HEK293 (cell line): ENCODE results near the gene NRG2.
A peak's percentile ranks its signal among the peaks of the same experiment; 100 is the strongest.

Experiments
- CTCF ChIA-PET: fragments of 350-600 bp; formaldehyde crosslinking; extraction: SDS; loops from one replicate; lab custom pipeline; 2021; ENCODE audit warnings: antibody characterized with exemption; lab: Yijun Ruan, JAX
- POLR2A ChIA-PET: fragments of 300-600 bp; formaldehyde crosslinking; extraction: SDS; loops from one replicate; lab custom pipeline; 2020; ENCODE audit warnings: antibody characterized with exemption, inconsistent platforms; lab: Yijun Ruan, JAX
- H3K27ac ChIP-seq: fragments of 200-500 bp; sonication (Bioruptor generic); 2 replicates; pipeline ENCODE4 v1.5.1; 2014; ENCODE audit warnings: low read depth, low read length, control low read depth, inconsistent platforms; ENCODE audit errors: extremely low read depth
- H3K36me3 ChIP-seq, 2 experiments: fragments of 200-500 bp in 1 of 2; sonication (Bioruptor generic) in 1 of 2; 1 replicate in 1 of 2; 2 replicates in 1 of 2; pipeline ENCODE4 v1.5.1; 2014 to 2017; ENCODE audit warnings: inconsistent platforms in 2 of 2, low read length in 2 of 2; ENCODE audit not compliant: control insufficient read depth in 2 of 2, insufficient read depth in 1 of 2
- H3K4me1 ChIP-seq: fragments of 200-500 bp; sonication (Bioruptor generic); 2 replicates; pipeline ENCODE4 v1.5.1; 2014; ENCODE audit warnings: mild to moderate bottlenecking, low read length, inconsistent platforms; ENCODE audit not compliant: control insufficient read depth, insufficient read depth
- H3K4me3 ChIP-seq: 2 replicates; pipeline ENCODE4 v1.5.1; 2011; ENCODE audit warnings: low read depth, mild to moderate bottlenecking, control low read depth, low read length, moderate library complexity
- H3K9me3 ChIP-seq: fragments of 200-500 bp; sonication (Bioruptor generic); 2 replicates; pipeline ENCODE4 v1.5.1; 2014; ENCODE audit warnings: low read depth, low read length, inconsistent platforms; ENCODE audit not compliant: control insufficient read depth, insufficient read depth
- FEZF1 ChIP-seq: fragments of 450-650 bp; formaldehyde crosslinking; IDR thresholded peaks from 2 replicates; pipeline ENCODE4 v1.5.1; 2016; ENCODE audit warnings: missing biosample characterization, missing genetic modification characterization
- GLIS1 ChIP-seq: fragments of 450-650 bp; formaldehyde crosslinking; IDR thresholded peaks from 2 replicates; pipeline ENCODE4 v1.5.1; 2016; ENCODE audit warnings: missing biosample characterization, missing genetic modification characterization
- HIC1 ChIP-seq: fragments of 450-650 bp; formaldehyde crosslinking; IDR thresholded peaks from 2 replicates; pipeline ENCODE4 v1.5.1; 2016; ENCODE audit warnings: missing biosample characterization, missing genetic modification characterization
- HOXD13 ChIP-seq: sonication (generic); formaldehyde crosslinking; IDR thresholded peaks from 2 replicates; pipeline ENCODE4 v1.8.0; 2022; ENCODE audit warnings: missing genetic modification reagents, borderline replicate concordance
- MZF1 ChIP-seq: fragments of 450-650 bp; formaldehyde crosslinking; IDR thresholded peaks from 2 replicates; pipeline ENCODE4 v1.5.1; 2017; ENCODE audit warnings: missing biosample characterization, missing genetic modification characterization, borderline replicate concordance
- OSR2 ChIP-seq: fragments of 450-650 bp; formaldehyde crosslinking; IDR thresholded peaks from 2 replicates; pipeline ENCODE4 v1.5.1; 2016; ENCODE audit warnings: missing biosample characterization, missing genetic modification characterization
- PRDM1 ChIP-seq: fragments of 450-650 bp; formaldehyde crosslinking; IDR thresholded peaks from 2 replicates; pipeline ENCODE4; 2016; ENCODE audit warnings: missing biosample characterization, missing genetic modification characterization
- SETDB1 ChIP-seq: IDR thresholded peaks from one replicate; pipeline ENCODE4 v1.6.1; 2017; ENCODE audit warnings: mild to moderate bottlenecking, low read length, moderate library complexity, mixed read lengths; ENCODE audit not compliant: insufficient read length
- SP3 ChIP-seq: fragments of 450-650 bp; formaldehyde crosslinking; IDR thresholded peaks from 2 replicates; pipeline ENCODE4 v1.5.1; 2016; ENCODE audit warnings: missing biosample characterization, missing genetic modification characterization
- ZBTB20 ChIP-seq: fragments of 450-650 bp; formaldehyde crosslinking; IDR thresholded peaks from 2 replicates; pipeline ENCODE4 v1.5.1; 2016; ENCODE audit warnings: missing biosample characterization, missing genetic modification characterization
- ZBTB8A ChIP-seq: fragments of 450-650 bp; formaldehyde crosslinking; IDR thresholded peaks from 2 replicates; pipeline ENCODE4 v1.5.1; 2016; ENCODE audit warnings: missing biosample characterization, missing genetic modification characterization
- ZFP69B ChIP-seq: fragments of 450-650 bp; formaldehyde crosslinking; IDR thresholded peaks from 2 replicates; pipeline ENCODE4 v1.5.1; 2016; ENCODE audit warnings: missing biosample characterization, missing genetic modification characterization
- ZNF138 ChIP-seq: fragments of 450-650 bp; formaldehyde crosslinking; IDR thresholded peaks from 2 replicates; pipeline ENCODE4 v1.5.1; 2016; ENCODE audit warnings: missing biosample characterization, missing genetic modification characterization, borderline replicate concordance
- ZNF146 ChIP-seq: fragments of 450-650 bp; formaldehyde crosslinking; IDR thresholded peaks from 2 replicates; pipeline ENCODE4 v1.5.1; 2016; ENCODE audit warnings: missing biosample characterization, missing genetic modification characterization
- ZNF16 ChIP-seq: fragments of 450-650 bp; formaldehyde crosslinking; IDR thresholded peaks from 2 replicates; pipeline ENCODE4 v1.5.1; 2016; ENCODE audit warnings: low read depth, missing biosample characterization, missing genetic modification characterization
- ZNF175 ChIP-seq: fragments of 450-650 bp; formaldehyde crosslinking; IDR thresholded peaks from 2 replicates; pipeline ENCODE4 v1.5.1; 2016; ENCODE audit warnings: missing biosample characterization, missing genetic modification characterization
- ZNF221 ChIP-seq: fragments of 450-650 bp; formaldehyde crosslinking; IDR thresholded peaks from 2 replicates; pipeline ENCODE4 v1.5.1; 2017; ENCODE audit warnings: missing biosample characterization, missing genetic modification characterization, borderline replicate concordance
- ZNF514 ChIP-seq: fragments of 450-650 bp; formaldehyde crosslinking; IDR thresholded peaks from 2 replicates; pipeline ENCODE4 v1.5.1; 2016; ENCODE audit warnings: missing biosample characterization, missing genetic modification characterization
- ZNF560 ChIP-seq: fragments of 450-650 bp; formaldehyde crosslinking; IDR thresholded peaks from 2 replicates; pipeline ENCODE4 v1.5.1; 2017; ENCODE audit warnings: missing biosample characterization, missing genetic modification characterization, borderline replicate concordance
- ZNF610 ChIP-seq: fragments of 450-650 bp; formaldehyde crosslinking; IDR thresholded peaks from 2 replicates; pipeline ENCODE4 v1.5.1; 2016; ENCODE audit warnings: missing biosample characterization, missing genetic modification characterization, borderline replicate concordance
- ZNF624 ChIP-seq: fragments of 450-650 bp; formaldehyde crosslinking; IDR thresholded peaks from 2 replicates; pipeline ENCODE4 v1.5.1; 2017; ENCODE audit warnings: missing biosample characterization, missing genetic modification characterization
- ZNF664 ChIP-seq: fragments of 450-650 bp; formaldehyde crosslinking; IDR thresholded peaks from 2 replicates; pipeline ENCODE4 v1.5.1; 2016; ENCODE audit warnings: missing biosample characterization, missing genetic modification characterization
- ZNF692 ChIP-seq: fragments of 450-650 bp; formaldehyde crosslinking; IDR thresholded peaks from 2 replicates; pipeline ENCODE4 v1.5.1; 2016; ENCODE audit warnings: missing biosample characterization, missing genetic modification characterization
- ZNF707 ChIP-seq: fragments of 450-650 bp; formaldehyde crosslinking; IDR thresholded peaks from 2 replicates; pipeline ENCODE4 v1.5.1; 2016; ENCODE audit warnings: missing biosample characterization, missing genetic modification characterization
- ZSCAN5A ChIP-seq: fragments of 450-650 bp; formaldehyde crosslinking; IDR thresholded peaks from 2 replicates; pipeline ENCODE4 v1.5.1; 2016; ENCODE audit warnings: missing biosample characterization, missing genetic modification characterization
- TF ChIP-seq, protein P1 (sequence below): fragments of 450-650 bp; formaldehyde crosslinking; IDR thresholded peaks from 2 replicates; pipeline ENCODE4 v1.5.1; 2017; ENCODE audit warnings: missing biosample characterization, missing genetic modification characterization

Gene NRG2

GRCh38 chr5:140032296-140032695, 10.8 kb downstream of the NRG2 start (continued):
- TF ChIP-seq OSR2 (tag by site-specific recombination) (no peak), FEZF1 (no peak), ZSCAN5A (tag by site-specific recombination) (no peak), ZNF692 (tag by site-specific recombination) (no peak), ZNF707 (no peak), SETDB1 (no peak), ZBTB20 (tag by site-specific recombination) (no peak), ZNF514 (tag by site-specific recombination) (no peak), ZNF138 (no peak), SP3 (tag by site-specific recombination) (no peak), HOXD13 (CRISPR knock-in tag) (no peak)
- TF ChIP-seq, protein P1, sequence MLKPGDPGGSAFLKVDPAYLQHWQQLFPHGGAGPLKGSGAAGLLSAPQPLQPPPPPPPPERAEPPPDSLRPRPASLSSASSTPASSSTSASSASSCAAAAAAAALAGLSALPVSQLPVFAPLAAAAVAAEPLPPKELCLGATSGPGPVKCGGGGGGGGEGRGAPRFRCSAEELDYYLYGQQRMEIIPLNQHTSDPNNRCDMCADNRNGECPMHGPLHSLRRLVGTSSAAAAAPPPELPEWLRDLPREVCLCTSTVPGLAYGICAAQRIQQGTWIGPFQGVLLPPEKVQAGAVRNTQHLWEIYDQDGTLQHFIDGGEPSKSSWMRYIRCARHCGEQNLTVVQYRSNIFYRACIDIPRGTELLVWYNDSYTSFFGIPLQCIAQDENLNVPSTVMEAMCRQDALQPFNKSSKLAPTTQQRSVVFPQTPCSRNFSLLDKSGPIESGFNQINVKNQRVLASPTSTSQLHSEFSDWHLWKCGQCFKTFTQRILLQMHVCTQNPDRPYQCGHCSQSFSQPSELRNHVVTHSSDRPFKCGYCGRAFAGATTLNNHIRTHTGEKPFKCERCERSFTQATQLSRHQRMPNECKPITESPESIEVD (tag by site-specific recombination), result no peak

DNA sequence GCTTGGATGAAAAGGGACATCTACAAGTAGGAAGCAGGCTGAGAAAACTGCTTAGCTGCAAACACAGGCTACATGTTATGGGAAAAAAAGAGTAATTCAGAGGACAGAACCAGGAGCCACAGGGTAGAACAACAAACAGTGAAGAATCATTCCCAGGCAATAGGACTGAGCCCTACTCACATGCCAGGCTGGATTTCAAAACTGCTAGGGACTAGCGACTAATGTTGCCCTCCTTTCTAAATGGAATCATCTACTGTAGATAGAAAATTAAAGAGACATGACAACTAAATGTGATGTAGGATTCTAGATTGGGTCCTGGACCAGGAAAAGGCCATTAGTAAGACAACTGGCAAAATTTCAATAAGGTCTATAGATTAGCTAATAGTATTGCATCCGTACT, 15.3 kb downstream of the NRG2 start:
- CTCF ChIA-PET, result interaction anchor here (0.6 kb wide), 1 partner anchor 330 kb away, joined by 3 read pairs; no protein-coding TSS in a partner anchor
- TF ChIP-seq ZNF146 (tag by site-specific recombination), result 0 out of 2 replicates have a peak, but pooled peaks have one; percentile 39
- no peak for TF ChIP-seq ZNF610 (tag by site-specific recombination)
- Histone ChIP-seq H3K4me1 (peaks cover 4% of the 10 kb centered on the region), H3K27ac (no peak overlapping the region), H3K36me3 (no peaks in the 10 kb centered on the region), H3K4me3 (no peak overlapping the region), H3K9me3 (no peaks in the 10 kb centered on the region)
- POLR2A ChIA-PET, result no interaction called here

GRCh38 chr5:140025736-140026135, 17.4 kb downstream of the NRG2 start:
- Histone ChIP-seq H3K9me3 (no peaks in the 10 kb centered on the region), H3K4me3 (no peak overlapping the region), H3K4me1 (peaks cover 4% of the 10 kb centered on the region), H3K36me3 (no peaks in the 10 kb centered on the region)
- peak; percentile 38; the same call in 1 of the 2 replicates for TF ChIP-seq MZF1 (tag by site-specific recombination)
- no peak for TF ChIP-seq ZNF560
- TF ChIP-seq, all 188 proteins: peak for 1
- no peak overlapping the region for H3K27ac ChIP-seq
- ChIA-PET POLR2A (no interaction called here), CTCF (interaction anchor here (0.5 to 1.9 kb wide), 5 partner anchors 15 to 119 kb away, joined by 3 to 7 read pairs (median 4); no protein-coding TSS in a partner anchor)

DNA sequence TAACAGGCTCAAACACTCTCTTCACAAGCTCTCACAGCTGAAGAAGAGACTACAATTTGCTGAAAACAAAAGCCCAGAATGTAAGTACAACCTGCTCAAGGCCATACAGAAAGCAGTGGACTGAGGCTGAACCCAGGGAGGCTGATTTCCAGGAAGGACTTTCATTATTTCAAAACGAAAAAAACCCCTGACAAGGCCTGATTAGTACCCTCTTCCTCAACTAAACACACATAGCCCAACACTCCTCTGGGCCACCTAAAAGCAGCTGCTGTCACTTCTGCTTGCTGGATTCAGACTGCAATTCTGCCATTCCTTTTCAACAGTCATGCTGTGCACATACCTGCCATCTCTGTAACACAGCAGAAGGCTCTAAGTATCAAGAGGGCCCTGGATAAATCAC, 18.2 kb downstream of the NRG2 start:
- H3K4me1 ChIP-seq, result peaks cover 4% of the 10 kb centered on the region
- no peak overlapping the region for H3K4me3 ChIP-seq
- H3K9me3 ChIP-seq, result no peaks in the 10 kb centered on the region
- no peak overlapping the region for H3K27ac ChIP-seq
- POLR2A ChIA-PET, result no interaction called here
- CTCF ChIA-PET, result interaction anchor here (0.7 to 1.9 kb wide), 2 partner anchors 56 to 119 kb away, joined by 3 to 5 read pairs; no protein-coding TSS in a partner anchor
- no peaks in the 10 kb centered on the region for H3K36me3 ChIP-seq
- TF ChIP-seq ZNF664 (no peak), ZBTB8A (tag by site-specific recombination) (no peak), ZNF16 (no peak), ZBTB20 (tag by site-specific recombination) (no peak), ZNF624 (tag by site-specific recombination) (no peak), HIC1 (tag by site-specific recombination) (no peak), GLIS1 (tag by site-specific recombination) (no peak), ZNF175 (tag by site-specific recombination) (no peak), ZNF514 (tag by site-specific recombination) (no peak), PRDM1 (no peak), ZNF221 (tag by site-specific recombination) (no peak), ZFP69B (tag by site-specific recombination) (no peak)
